ENCODE results near the gene ALLC. TPM values are rescaled to one million over a fixed set of nuclear protein-coding genes. Genes with fewer than 3 reads are reported as not detected.
"Not testable (repeated sequence)": the region's sequence is repeated elsewhere in the genome, so short reads cannot be mapped to it uniquely, and the experiment has no call there.

The ALLC gene
- total RNA-seq, 4 donors from 2014 or later: not detected

GRCh38 chr2:3654531-3655225, 3.3 kb upstream of the ALLC start:
- DNase-seq: peak in 1 of 3 donors; percentile 10
- H3K27me3 ChIP-seq: no peaks in the 10 kb centered on the region
- no peak overlapping the region for H3K27ac ChIP-seq
- no peaks in the 10 kb centered on the region for H3K9me3 ChIP-seq
- H3K4me1 ChIP-seq: peaks cover 0 to 13% (median 3%) of the 10 kb centered on the region in 4 donors
- no peaks in the 10 kb centered on the region for H3K36me3 ChIP-seq
- H3K4me3 ChIP-seq: no peak overlapping the region
- TF ChIP-seq CTCF (IDR thresholded peaks at IDR 0.05): no peak
- TF ChIP-seq POLR2A (IDR thresholded peaks at IDR 0.05): no peak

GRCh38 chr2:3655871-3656761, 1.9 kb upstream of the ALLC start:
- no peaks in the 10 kb centered on the region for H3K9me3 ChIP-seq
- no peak for DNase-seq
- H3K36me3 ChIP-seq: no peaks in the 10 kb centered on the region

GRCh38 chr2:3656762-3657721, 958 bp upstream of the ALLC start:
- H3K9me3 ChIP-seq: no peaks in the 10 kb centered on the region
- H3K27ac ChIP-seq: no peak overlapping the region
- H3K4me1 ChIP-seq: peaks cover 0 to under 1% (median 0%) of the 10 kb centered on the region in 4 donors
- no peaks in the 10 kb centered on the region for H3K27me3 ChIP-seq
- H3K36me3 ChIP-seq: no peaks in the 10 kb centered on the region
- no peak for DNase-seq
- no peak overlapping the region for H3K4me3 ChIP-seq
- TF ChIP-seq POLR2A (IDR thresholded peaks at IDR 0.05) (no peak), CTCF (IDR thresholded peaks at IDR 0.05) (no peak)

More at GRCh38 chr2:3655871-3656761, 1.9 kb upstream of the ALLC start:
- Histone ChIP-seq H3K4me1 (peaks cover 0 to 8% (median 3%) of the 10 kb centered on the region in 4 donors), H3K4me3 (no peak overlapping the region), H3K27ac (no peak overlapping the region), H3K27me3 (no peaks in the 10 kb centered on the region)
- TF ChIP-seq POLR2A (IDR thresholded peaks at IDR 0.05) (no peak), CTCF (IDR thresholded peaks at IDR 0.05) (no peak)

- H3K36me3 ChIP-seq: no peaks in the 10 kb centered on the region
- H3K27me3 ChIP-seq: no peaks in the 10 kb centered on the region
- no peak for TF ChIP-seq POLR2A (IDR thresholded peaks at IDR 0.05)
- TF ChIP-seq CTCF (IDR thresholded peaks at IDR 0.05): no peak
- no peaks in the 10 kb centered on the region for H3K9me3 ChIP-seq
- H3K4me1 ChIP-seq: no peaks in the 10 kb centered on the region
- DNase-seq: peak in 2 of 3 donors; percentile 47 to 56
- no peak overlapping the region for H3K4me3 ChIP-seq
- H3K27ac ChIP-seq: peak overlapping the region in 3 of 4 donors; percentile 31 to 63 (median 43)
Measured at GRCh38 chr2:3659447-3660432, 1.7 kb downstream of the ALLC start.

GRCh38 chr2:3660640-3661039, 2.6 kb downstream of the ALLC start:
- not testable (repeated sequence) for H3K4me3 ChIP-seq, H3K27ac ChIP-seq, H3K4me1 ChIP-seq, H3K36me3 ChIP-seq, H3K9me3 ChIP-seq, H3K27me3 ChIP-seq
- DNase-seq: peak in 1 of 3 donors; percentile 4
